Measurements from ENCODE around the gene CSDE1. TPM values are rescaled to one million over a fixed set of nuclear protein-coding genes. Genes with fewer than 3 reads are reported as not detected.

CSDE1 gene
- total RNA-seq, 2 donors from 2014 or later = 560 to 1,490 TPM

DNA sequence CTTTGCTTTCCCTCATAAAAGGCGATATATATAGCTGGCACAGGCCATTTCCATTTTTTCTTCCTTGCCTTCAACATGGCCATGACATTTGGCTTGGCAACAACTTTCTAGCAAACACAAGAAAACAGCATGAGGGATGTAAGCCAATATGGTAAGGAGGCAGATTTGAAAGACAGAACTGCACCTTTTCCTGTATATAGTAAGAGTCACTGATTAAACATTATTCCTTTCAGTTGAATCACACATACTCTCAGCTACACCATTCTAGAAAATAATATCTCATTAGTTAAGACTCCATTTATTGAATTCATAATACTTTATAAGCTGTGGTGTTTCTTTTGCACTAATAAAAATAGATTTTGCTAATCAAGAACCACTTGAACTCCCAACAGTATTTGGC lies 13.2 kb upstream of the CSDE1 start:
- H3K36me3 ChIP-seq = peaks cover 4% of the 10 kb centered on the region
- ATAC-seq (ENCODE audit: insufficient number of reproducible peaks, low FRiP score, low read depth) = no peak

DNA sequence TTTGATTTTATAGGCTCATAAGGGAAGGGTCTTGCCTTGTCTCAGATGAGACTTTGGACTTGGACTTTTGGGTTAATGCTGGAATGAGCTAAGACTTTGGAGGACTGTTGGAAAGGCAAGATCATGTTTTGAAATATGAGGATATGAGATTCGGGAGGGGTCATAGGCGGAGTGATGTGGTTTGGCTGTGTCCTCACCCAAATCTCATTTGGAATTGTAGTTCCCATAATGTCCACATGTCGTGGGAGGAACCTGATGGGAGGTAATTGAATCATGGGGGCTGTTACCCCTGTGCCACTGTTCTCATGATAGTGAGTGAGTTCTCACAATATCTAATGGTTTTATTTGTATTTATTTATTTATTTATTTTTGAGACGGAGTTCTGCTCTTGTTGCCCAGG lies 6.9 kb upstream of the CSDE1 start:
- H3K36me3 ChIP-seq = no peaks in the 10 kb centered on the region
- no peaks in the 10 kb centered on the region for H3K27me3 ChIP-seq (replicated peaks; ENCODE audit: insufficient read depth)
- H3K9me3 ChIP-seq = no peaks in the 10 kb centered on the region
- H3K4me3 ChIP-seq = no peak overlapping the region
- H3K4me1 ChIP-seq (ENCODE audit: control insufficient read depth in 1 of 2, low read depth in 2 of 2) = no peaks in the 10 kb centered on the region
- DNase-seq (ENCODE audit: low spot score) (no peak), ATAC-seq (ENCODE audit: insufficient number of reproducible peaks, low FRiP score, low read depth) (no peak)
- TF ChIP-seq, protein P1, sequence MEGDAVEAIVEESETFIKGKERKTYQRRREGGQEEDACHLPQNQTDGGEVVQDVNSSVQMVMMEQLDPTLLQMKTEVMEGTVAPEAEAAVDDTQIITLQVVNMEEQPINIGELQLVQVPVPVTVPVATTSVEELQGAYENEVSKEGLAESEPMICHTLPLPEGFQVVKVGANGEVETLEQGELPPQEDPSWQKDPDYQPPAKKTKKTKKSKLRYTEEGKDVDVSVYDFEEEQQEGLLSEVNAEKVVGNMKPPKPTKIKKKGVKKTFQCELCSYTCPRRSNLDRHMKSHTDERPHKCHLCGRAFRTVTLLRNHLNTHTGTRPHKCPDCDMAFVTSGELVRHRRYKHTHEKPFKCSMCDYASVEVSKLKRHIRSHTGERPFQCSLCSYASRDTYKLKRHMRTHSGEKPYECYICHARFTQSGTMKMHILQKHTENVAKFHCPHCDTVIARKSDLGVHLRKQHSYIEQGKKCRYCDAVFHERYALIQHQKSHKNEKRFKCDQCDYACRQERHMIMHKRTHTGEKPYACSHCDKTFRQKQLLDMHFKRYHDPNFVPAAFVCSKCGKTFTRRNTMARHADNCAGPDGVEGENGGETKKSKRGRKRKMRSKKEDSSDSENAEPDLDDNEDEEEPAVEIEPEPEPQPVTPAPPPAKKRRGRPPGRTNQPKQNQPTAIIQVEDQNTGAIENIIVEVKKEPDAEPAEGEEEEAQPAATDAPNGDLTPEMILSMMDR (IDR thresholded peaks at IDR 0.05) = peak; percentile 14
- no peak overlapping the region for H3K27ac ChIP-seq

More for the DNA sequence above, 13.2 kb upstream of the CSDE1 start:
- Histone ChIP-seq H3K9me3 (no peaks in the 10 kb centered on the region), H3K4me1 (ENCODE audit: control insufficient read depth in 1 of 2, low read depth in 2 of 2) (no peaks in the 10 kb centered on the region), H3K27me3 (replicated peaks; ENCODE audit: insufficient read depth) (no peaks in the 10 kb centered on the region), H3K4me3 (no peak overlapping the region), H3K27ac (no peak overlapping the region)
- DNase-seq (ENCODE audit: low spot score) = no peak
- TF ChIP-seq, protein P1 (IDR thresholded peaks at IDR 0.05) = no peak

DNA sequence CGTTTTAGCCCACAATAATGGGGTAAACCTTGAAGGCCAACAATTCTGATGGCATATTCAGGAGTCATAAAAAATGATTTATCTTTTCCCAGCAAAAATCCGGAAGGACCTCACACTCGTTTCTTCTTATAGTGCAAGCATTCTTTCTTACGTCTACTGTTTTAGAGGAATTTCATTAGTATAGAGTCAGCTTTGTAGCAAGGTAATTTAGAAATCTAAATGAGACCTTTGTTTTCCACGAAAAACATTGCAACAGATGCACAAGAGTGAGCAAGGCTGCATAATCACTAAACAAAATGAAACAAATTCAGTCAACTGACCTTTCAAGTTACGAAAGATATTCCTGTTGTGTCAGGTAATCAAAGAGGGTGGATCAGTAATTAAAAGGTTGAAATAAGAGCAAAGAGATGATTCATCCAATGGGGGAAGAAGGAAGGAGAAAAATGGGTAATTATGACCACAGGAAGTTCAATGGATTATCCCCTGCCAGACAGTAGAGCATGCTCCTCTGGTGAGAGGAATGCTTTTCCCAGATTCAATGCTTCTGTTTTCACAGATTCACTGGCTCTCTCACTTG lies 560 bp upstream of the CSDE1 start:
- peaks cover 28 to 42% of the 10 kb centered on the region in 2 donors for H3K4me1 ChIP-seq (ENCODE audit: control insufficient read depth in 1 of 2, low read depth in 2 of 2)
- H3K4me3 ChIP-seq = peak overlapping the region; percentile 76
- no peak for DNase-seq (ENCODE audit: low spot score)
- TF ChIP-seq, protein P1 (IDR thresholded peaks at IDR 0.05) = no peak
- ATAC-seq (ENCODE audit: insufficient number of reproducible peaks, low FRiP score, low read depth) = no peak
- H3K36me3 ChIP-seq = no peaks in the 10 kb centered on the region
- H3K27ac ChIP-seq = peak overlapping the region; percentile 92 to 100
- H3K9me3 ChIP-seq = no peaks in the 10 kb centered on the region
- no peaks in the 10 kb centered on the region for H3K27me3 ChIP-seq (replicated peaks; ENCODE audit: insufficient read depth)

DNA sequence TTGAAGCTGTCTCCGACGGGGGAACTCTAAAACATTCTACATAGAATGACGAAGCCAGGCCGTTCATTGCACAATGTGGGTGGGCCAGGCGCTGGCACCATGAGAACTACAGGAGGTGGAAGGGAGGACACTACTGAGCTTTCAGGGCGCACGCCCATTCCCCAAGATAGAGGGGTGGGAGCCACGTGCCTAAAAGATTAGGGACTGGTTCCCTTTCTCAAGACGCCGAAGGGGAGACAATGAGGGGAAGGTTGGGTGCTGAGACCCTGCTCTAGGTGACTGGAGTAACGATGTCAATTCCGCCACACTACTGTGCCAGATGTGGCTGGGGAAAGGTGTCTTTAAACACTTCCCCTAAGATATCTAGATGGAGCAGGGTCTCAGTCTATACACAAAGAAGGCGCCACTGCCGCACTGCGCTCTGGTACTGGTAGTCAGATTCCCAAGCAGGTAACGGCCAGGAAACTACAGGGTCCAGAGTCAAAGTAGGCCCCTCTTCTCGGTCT lies 782 bp downstream of the CSDE1 start:
- peaks cover 38 to 55% of the 10 kb centered on the region in 2 donors for H3K4me1 ChIP-seq (ENCODE audit: control insufficient read depth in 1 of 2, low read depth in 2 of 2)
- ATAC-seq (ENCODE audit: insufficient number of reproducible peaks, low FRiP score, low read depth) (no peak), DNase-seq (ENCODE audit: low spot score) (peak; percentile 13)

More for the DNA sequence above, 782 bp downstream of the CSDE1 start:
- no peaks in the 10 kb centered on the region for H3K36me3 ChIP-seq
- H3K9me3 ChIP-seq = no peaks in the 10 kb centered on the region
- no peaks in the 10 kb centered on the region for H3K27me3 ChIP-seq (replicated peaks; ENCODE audit: insufficient read depth)
- H3K4me3 ChIP-seq = peak overlapping the region; percentile 76
- peak overlapping the region; percentile 92 to 100 for H3K27ac ChIP-seq
- TF ChIP-seq, protein P1 (IDR thresholded peaks at IDR 0.05) = no peak
